Loucy (cell line): ENCODE data around the gene CASP7.

Experiments
- H2AFZ ChIP-seq: fragments of 200-600 bp; sonication (generic); 2 replicates; pipeline ENCODE4 v1.6.0; 2016; ENCODE audit warnings: antibody characterized with exemption, mild to moderate bottlenecking, low read length, moderate library complexity
- H3F3A ChIP-seq: fragments of 200-600 bp; 2 replicates; pipeline ENCODE4 v1.6.0; 2016; ENCODE audit warnings: antibody characterized with exemption, low read depth, mild to moderate bottlenecking
- H3K27me3 ChIP-seq: fragments of 200-600 bp; sonication (generic); 2 replicates; pipeline ENCODE4 v1.6.1; 2014; ENCODE audit warnings: low read length, mild to moderate bottlenecking; ENCODE audit not compliant: insufficient read depth, poor library complexity, severe bottlenecking
- H3K36me3 ChIP-seq: fragments of 200-600 bp; sonication (generic); 2 replicates; pipeline ENCODE4 v1.6.1; 2016; ENCODE audit warnings: low read length; ENCODE audit not compliant: insufficient read depth
- H3K4me1 ChIP-seq: fragments of 200-600 bp; sonication (generic); 2 replicates; pipeline ENCODE4 v1.5.1; 2014; ENCODE audit warnings: low read length, mild to moderate bottlenecking; ENCODE audit not compliant: insufficient read depth, poor library complexity, severe bottlenecking
- H3K4me2 ChIP-seq: fragments of 200-600 bp; sonication (generic); 2 replicates; pipeline ENCODE4 v1.6.0; 2014; ENCODE audit warnings: antibody characterized with exemption, low read length, low read depth, mild to moderate bottlenecking; ENCODE audit not compliant: poor library complexity, severe bottlenecking
- H3K4me3 ChIP-seq: fragments of 200-600 bp; sonication (generic); 2 replicates; pipeline ENCODE4 v1.5.1; 2014; ENCODE audit warnings: low read length, mild to moderate bottlenecking, mixed read lengths; ENCODE audit not compliant: poor library complexity, severe bottlenecking
- H3K79me2 ChIP-seq: fragments of 200-600 bp; sonication (generic); 2 replicates; pipeline ENCODE4 v1.6.1; 2014; ENCODE audit warnings: low read length; ENCODE audit not compliant: insufficient read depth
- H3K9ac ChIP-seq: fragments of 200-600 bp; sonication (generic); 2 replicates; pipeline ENCODE4 v1.6.0; 2014; ENCODE audit warnings: mild to moderate bottlenecking, low read depth, low read length, moderate library complexity; ENCODE audit not compliant: poor library complexity, severe bottlenecking
- H3K9me2 ChIP-seq: fragments of 200-600 bp; sonication (generic); replicated peaks from 2 replicates; pipeline ENCODE4 v1.6.1; 2016; ENCODE audit warnings: low read depth, low read length, mixed read lengths
- H3K9me3 ChIP-seq: fragments of 200-600 bp; sonication (generic); 2 replicates; pipeline ENCODE4 v1.6.1; 2014; ENCODE audit warnings: mild to moderate bottlenecking, antibody characterized with exemption, low read length, low read depth; ENCODE audit not compliant: insufficient read depth
- H4K20me1 ChIP-seq: fragments of 200-600 bp; sonication (generic); 2 replicates; pipeline ENCODE4 v1.6.0; 2014; ENCODE audit warnings: antibody characterized with exemption, low read length, mild to moderate bottlenecking; ENCODE audit not compliant: insufficient read depth, poor library complexity, severe bottlenecking
- CTCF ChIP-seq: fragments of 200-600 bp; sonication (generic); conservative IDR thresholded peaks from 2 replicates; pipeline ENCODE4 v1.5.1; 2014; ENCODE audit warnings: mild to moderate bottlenecking, antibody characterized with exemption, low read length
- EZH2phosphoT487 ChIP-seq: fragments of 200-600 bp; IDR thresholded peaks from 2 replicates; pipeline ENCODE4 v1.6.1; 2018; ENCODE audit warnings: antibody characterized with exemption, mild to moderate bottlenecking, moderate library complexity, borderline replicate concordance

CASP7 gene

GRCh38 chr10:113693348-113693747 lies 13.6 kb downstream of the CASP7 start:
- TF ChIP-seq CTCF (no peak), EZH2phosphoT487 (no peak)
- H3K79me2 ChIP-seq = peaks cover 68% of the 10 kb centered on the region

GRCh38 chr10:113695691-113696090 lies 16.0 kb downstream of the CASP7 start:
- Histone ChIP-seq H3K4me1 (no peaks in the 10 kb centered on the region), H3K9me2 (no peaks in the 10 kb centered on the region), H4K20me1 (no peaks in the 10 kb centered on the region), H3K79me2 (peaks cover 45% of the 10 kb centered on the region), H3K9ac (no peak overlapping the region), H2AFZ (no peak overlapping the region), H3F3A (no peaks in the 10 kb centered on the region), H3K9me3 (peaks cover 16% of the 10 kb centered on the region; the same call in 1 of the 2 replicates), H3K4me2 (no peak overlapping the region), H3K27me3 (no peaks in the 10 kb centered on the region), H3K4me3 (no peak overlapping the region), H3K36me3 (peaks cover 69% of the 10 kb centered on the region)
- no peak for TF ChIP-seq CTCF
- TF ChIP-seq EZH2phosphoT487 = no peak

More at GRCh38 chr10:113693348-113693747, 13.6 kb downstream of the CASP7 start:
- H4K20me1 ChIP-seq = no peaks in the 10 kb centered on the region
- H3K4me2 ChIP-seq = no peak overlapping the region
- no peaks in the 10 kb centered on the region for H3K4me1 ChIP-seq
- H3K9ac ChIP-seq = no peak overlapping the region
- H3K27me3 ChIP-seq = no peaks in the 10 kb centered on the region
- no peaks in the 10 kb centered on the region for H3F3A ChIP-seq
- no peak overlapping the region for H3K4me3 ChIP-seq
- H3K9me3 ChIP-seq = peaks cover 16% of the 10 kb centered on the region; the same call in 1 of the 2 replicates
- H3K9me2 ChIP-seq = no peaks in the 10 kb centered on the region
- no peak overlapping the region for H2AFZ ChIP-seq
- peaks cover 50% of the 10 kb centered on the region for H3K36me3 ChIP-seq

GRCh38 chr10:113697595-113697994 lies 17.9 kb downstream of the CASP7 start:
- no peaks in the 10 kb centered on the region for H3K4me1 ChIP-seq

More at GRCh38 chr10:113697595-113697994, 17.9 kb downstream of the CASP7 start:
- Histone ChIP-seq H4K20me1 (no peaks in the 10 kb centered on the region), H2AFZ (no peak overlapping the region), H3K4me3 (no peak overlapping the region), H3K9ac (no peak overlapping the region), H3K36me3 (peaks cover 72% of the 10 kb centered on the region), H3F3A (no peaks in the 10 kb centered on the region), H3K9me3 (peaks cover 16% of the 10 kb centered on the region; the same call in 1 of the 2 replicates), H3K79me2 (peaks cover 26% of the 10 kb centered on the region; the same call in 1 of the 2 replicates), H3K9me2 (no peaks in the 10 kb centered on the region), H3K4me2 (no peak overlapping the region), H3K27me3 (no peaks in the 10 kb centered on the region)
- TF ChIP-seq EZH2phosphoT487 = no peak
- no peak for TF ChIP-seq CTCF
